CD14-positive monocyte (primary cell): ENCODE measurements around the gene ZCCHC2. TPM values are rescaled to one million over a fixed set of nuclear protein-coding genes. Genes with fewer than 3 reads are reported as not detected.

ENCODE experiments used
- DNase-seq, 3 donors: peaks; one replicate each; pipeline ENCODE4 v3.0.0-alpha.2; 2011 to 2022
- H2AFZ ChIP-seq: 2 replicates; pipeline ENCODE4 v1.6.0; 2012; ENCODE audit warnings: mild to moderate bottlenecking, low read depth, low read length, inconsistent platforms; ENCODE audit not compliant: insufficient read depth, poor library complexity, severe bottlenecking
- H3K27ac ChIP-seq, 2 donors: 1 replicate in 1 of 2; 2 replicates in 1 of 2; pipeline ENCODE4 v1.5.1; 2012 to 2013; ENCODE audit warnings: low read length in 2 of 2, control low read depth in 1 of 2, inconsistent platforms in 1 of 2, low read depth in 1 of 2, mild to moderate bottlenecking in 1 of 2
- H3K27me3 ChIP-seq, 2 donors: one replicate each; pipeline versions ENCODE4 v1.6.0 to v1.6.1; 2011 to 2013; ENCODE audit warnings: low read length in 2 of 2; ENCODE audit not compliant: control insufficient read depth in 2 of 2, insufficient read depth in 2 of 2
- H3K36me3 ChIP-seq, 2 donors: replicated peaks in 1 of 2; 1 replicate in 1 of 2; 2 replicates in 1 of 2; pipeline versions ENCODE4 v1.5.1 to v1.6.1; 2012 to 2013; ENCODE audit warnings: low read length in 2 of 2, control low read depth in 1 of 2, inconsistent platforms in 1 of 2, mild to moderate bottlenecking in 1 of 2; ENCODE audit not compliant: insufficient read depth in 2 of 2, control insufficient read depth in 1 of 2
- H3K4me1 ChIP-seq, 2 donors: 1 replicate in 1 of 2; 2 replicates in 1 of 2; pipeline versions ENCODE4 v1.5.1 to v1.6.1; 2012 to 2013; ENCODE audit warnings: low read length in 2 of 2, control low read depth in 1 of 2, inconsistent platforms in 1 of 2, mild to moderate bottlenecking in 1 of 2, moderate library complexity in 1 of 2; ENCODE audit not compliant: insufficient read depth in 2 of 2, control insufficient read depth in 1 of 2
- H3K4me2 ChIP-seq: replicated peaks from 2 replicates; pipeline ENCODE3; 2012; ENCODE audit warnings: low read length, moderate library complexity, mild to moderate bottlenecking; ENCODE audit not compliant: poor library complexity, severe bottlenecking; ENCODE audit errors: extremely low read depth
- H3K4me3 ChIP-seq, 3 experiments: fragments of 200-600 bp in 1 of 3; sonication (generic) in 1 of 3; replicated peaks in 1 of 3; 1 replicate in 2 of 3; 2 replicates in 1 of 3; pipeline ENCODE4 v1.5.1; 2011 to 2013; ENCODE audit warnings: low read length in 3 of 3, mild to moderate bottlenecking in 3 of 3, control low read depth in 2 of 3, low read depth in 2 of 3, inconsistent platforms in 1 of 3, moderate library complexity in 1 of 3
- H3K79me2 ChIP-seq: 2 replicates; pipeline ENCODE4 v1.6.0; 2012; ENCODE audit warnings: mild to moderate bottlenecking, control low read depth, inconsistent platforms, low read length, moderate library complexity; ENCODE audit not compliant: insufficient read depth
- H3K9ac ChIP-seq: 2 replicates; pipeline ENCODE4 v1.6.0; 2017; ENCODE audit warnings: low read length, mild to moderate bottlenecking; ENCODE audit not compliant: insufficient read depth, poor library complexity, severe bottlenecking
- H3K9me3 ChIP-seq, 2 donors: replicated peaks in 1 of 2; 1 replicate in 1 of 2; 2 replicates in 1 of 2; pipeline versions ENCODE4 v1.5.1 to v1.6.1; 2012 to 2013; ENCODE audit warnings: low read length in 2 of 2, control low read depth in 1 of 2; ENCODE audit not compliant: control insufficient read depth in 1 of 2, insufficient read depth in 1 of 2
- H4K20me1 ChIP-seq: 2 replicates; pipeline ENCODE4 v1.6.0; 2012; ENCODE audit warnings: mild to moderate bottlenecking, low read length, control low read depth, moderate library complexity; ENCODE audit not compliant: insufficient read depth
- H3K27ac Mint-ChIP-seq, 7 donors: one replicate each; pipeline ENCODE4 v1.8.0; 2020; ENCODE audit warnings: mild to moderate bottlenecking in 7 of 7, mixed read lengths in 7 of 7, moderate library complexity in 6 of 7, inconsistent platforms in 2 of 7
- H3K27me3 Mint-ChIP-seq, 3 donors: one replicate each; pipeline ENCODE4 v1.8.0; 2021 to 2022; ENCODE audit warnings: low read depth in 3 of 3, mild to moderate bottlenecking in 3 of 3, mixed read lengths in 3 of 3, moderate library complexity in 3 of 3, inconsistent platforms in 1 of 3
- H3K36me3 Mint-ChIP-seq, 2 donors: one replicate each; pipeline ENCODE4 v1.8.0; 2020; ENCODE audit warnings: mixed read lengths in 2 of 2, inconsistent platforms in 1 of 2, mild to moderate bottlenecking in 1 of 2
- H3K4me1 Mint-ChIP-seq: one replicate; pipeline ENCODE4 v1.8.0; 2020; ENCODE audit warnings: mild to moderate bottlenecking, mixed read lengths
- H3K4me3 Mint-ChIP-seq, 2 donors: one replicate each; pipeline ENCODE4 v1.8.0; 2020; ENCODE audit warnings: mild to moderate bottlenecking in 2 of 2, mixed read lengths in 2 of 2, moderate library complexity in 1 of 2
- H3K9me3 Mint-ChIP-seq, 7 donors: one replicate each; pipeline ENCODE4 v1.8.0; 2020 to 2022; ENCODE audit warnings: mixed read lengths in 7 of 7, mild to moderate bottlenecking in 6 of 7, moderate library complexity in 6 of 7, inconsistent platforms in 2 of 7
- WGBS: methylation state at CpG from one replicate; pipeline ENCODE4 v1.1.5; 2013; ENCODE audit warnings: missing lambda C conversion rate; ENCODE audit not compliant: insufficient coverage; 5-methylcytosine and 5-hydroxymethylcytosine counted together
- intact Hi-C, 2 donors: fragments of 100-400 bp; cut with micrococcal nuclease; formaldehyde crosslinking; loops; one replicate each; pipeline versions ENCODE4 v1.15.0 to v1.15.1; 2023
- polyA plus RNA-seq, 3 donors: library from polyadenylated mRNA; depleted of rRNA in 1 of 3; unstranded in 2 of 3; stranded (reverse) in 1 of 3; fragments of 300-500 nt in 2 of 3; fragments of >200 nt in 1 of 3; fragmentation: Illumina TruSeq in 2 of 3; gene quantifications; 1 replicate in 2 of 3; 2 replicates in 1 of 3; pipeline ENCODE4 v1.2.3, GENCODE V29; 2012 to 2021
- TF ChIP-seq, protein P1 (sequence below): fragments of 200-600 bp; IDR thresholded peaks from one replicate; pipeline ENCODE4 v1.8.0; 2022; ENCODE audit warnings: antibody characterized with exemption, mild to moderate bottlenecking

Gene ZCCHC2
- polyA plus RNA-seq, 3 donors: 0.59 to 24.9 (median 0.71) TPM

- Mint-ChIP-seq H3K27me3 (peaks cover 0 to 2% (median 1%) of the 10 kb centered on the region in 3 donors), H3K36me3 (no peaks in the 10 kb centered on the region), H3K9me3 (no peaks in the 10 kb centered on the region), H3K27ac (no peak overlapping the region), H3K4me3 (no peak overlapping the region), H3K4me1 (peaks cover 22% of the 10 kb centered on the region)
- H4K20me1 ChIP-seq: no peaks in the 10 kb centered on the region
- H3K27ac ChIP-seq: no peak overlapping the region
- H3K79me2 ChIP-seq: no peaks in the 10 kb centered on the region
- no peak for DNase-seq
- no peaks in the 10 kb centered on the region for H3K9me3 ChIP-seq
- no peak overlapping the region for H3K4me3 ChIP-seq
- no CpG with 5 or more reads among the region's 2 CpGs for WGBS
- no peak overlapping the region for H2AFZ ChIP-seq
- intact Hi-C loops: no loop called here
- TF ChIP-seq, protein P1, sequence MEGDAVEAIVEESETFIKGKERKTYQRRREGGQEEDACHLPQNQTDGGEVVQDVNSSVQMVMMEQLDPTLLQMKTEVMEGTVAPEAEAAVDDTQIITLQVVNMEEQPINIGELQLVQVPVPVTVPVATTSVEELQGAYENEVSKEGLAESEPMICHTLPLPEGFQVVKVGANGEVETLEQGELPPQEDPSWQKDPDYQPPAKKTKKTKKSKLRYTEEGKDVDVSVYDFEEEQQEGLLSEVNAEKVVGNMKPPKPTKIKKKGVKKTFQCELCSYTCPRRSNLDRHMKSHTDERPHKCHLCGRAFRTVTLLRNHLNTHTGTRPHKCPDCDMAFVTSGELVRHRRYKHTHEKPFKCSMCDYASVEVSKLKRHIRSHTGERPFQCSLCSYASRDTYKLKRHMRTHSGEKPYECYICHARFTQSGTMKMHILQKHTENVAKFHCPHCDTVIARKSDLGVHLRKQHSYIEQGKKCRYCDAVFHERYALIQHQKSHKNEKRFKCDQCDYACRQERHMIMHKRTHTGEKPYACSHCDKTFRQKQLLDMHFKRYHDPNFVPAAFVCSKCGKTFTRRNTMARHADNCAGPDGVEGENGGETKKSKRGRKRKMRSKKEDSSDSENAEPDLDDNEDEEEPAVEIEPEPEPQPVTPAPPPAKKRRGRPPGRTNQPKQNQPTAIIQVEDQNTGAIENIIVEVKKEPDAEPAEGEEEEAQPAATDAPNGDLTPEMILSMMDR: no peak
- peaks cover 22% of the 10 kb centered on the region in 2 donors for H3K4me1 ChIP-seq
- no peaks in the 10 kb centered on the region for H3K36me3 ChIP-seq
- no peak overlapping the region for H3K4me2 ChIP-seq
- no peaks in the 10 kb centered on the region for H3K27me3 ChIP-seq
- no peak overlapping the region for H3K9ac ChIP-seq
Observed at GRCh38 chr18:62496262-62496661, 26.6 kb upstream of the ZCCHC2 start.

- Histone ChIP-seq H4K20me1 (no peaks in the 10 kb centered on the region), H3K36me3 (no peaks in the 10 kb centered on the region), H3K9ac (no peak overlapping the region), H2AFZ (no peak overlapping the region), H3K27me3 (no peaks in the 10 kb centered on the region), H3K4me2 (no peak overlapping the region), H3K4me3 (no peak overlapping the region), H3K9me3 (no peaks in the 10 kb centered on the region), H3K4me1 (peaks cover 22% of the 10 kb centered on the region in 2 donors), H3K79me2 (no peaks in the 10 kb centered on the region), H3K27ac (no peak overlapping the region)
- intact Hi-C loops: no loop called here
- peaks cover 0 to 2% (median 1%) of the 10 kb centered on the region in 3 donors for H3K27me3 Mint-ChIP-seq
- TF ChIP-seq, protein P1: no peak
- H3K9me3 Mint-ChIP-seq: peaks cover 0 to 1% (median 0%) of the 10 kb centered on the region in 7 donors
- peaks cover 22% of the 10 kb centered on the region for H3K4me1 Mint-ChIP-seq
- peaks cover 0 to 2% of the 10 kb centered on the region in 2 donors for H3K36me3 Mint-ChIP-seq
- H3K27ac Mint-ChIP-seq: no peak overlapping the region
- no peak for DNase-seq
- 74% methylated on average over 12 of the region's 13 CpGs for WGBS
- no peak overlapping the region for H3K4me3 Mint-ChIP-seq
Observed at GRCh38 chr18:62497190-62497772, 25.5 kb upstream of the ZCCHC2 start.
